HEK293 (cell line): Measurements from ENCODE around the gene SCN5A.
A peak's percentile ranks its signal among the peaks of the same experiment; 100 is the strongest.

Experiments
- CTCF ChIA-PET: fragments of 350-600 bp; formaldehyde crosslinking; extraction: SDS; loops from one replicate; lab custom pipeline; 2021; ENCODE audit warnings: antibody characterized with exemption; lab: Yijun Ruan, JAX
- POLR2A ChIA-PET: fragments of 300-600 bp; formaldehyde crosslinking; extraction: SDS; loops from one replicate; lab custom pipeline; 2020; ENCODE audit warnings: antibody characterized with exemption, inconsistent platforms; lab: Yijun Ruan, JAX
- H3K27ac ChIP-seq: fragments of 200-500 bp; sonication (Bioruptor generic); 2 replicates; pipeline ENCODE4 v1.5.1; 2014; ENCODE audit warnings: low read depth, low read length, control low read depth, inconsistent platforms; ENCODE audit errors: extremely low read depth
- H3K36me3 ChIP-seq, 2 experiments: fragments of 200-500 bp in 1 of 2; sonication (Bioruptor generic) in 1 of 2; 1 replicate in 1 of 2; 2 replicates in 1 of 2; pipeline ENCODE4 v1.5.1; 2014 to 2017; ENCODE audit warnings: inconsistent platforms in 2 of 2, low read length in 2 of 2; ENCODE audit not compliant: control insufficient read depth in 2 of 2, insufficient read depth in 1 of 2
- H3K4me1 ChIP-seq: fragments of 200-500 bp; sonication (Bioruptor generic); 2 replicates; pipeline ENCODE4 v1.5.1; 2014; ENCODE audit warnings: mild to moderate bottlenecking, low read length, inconsistent platforms; ENCODE audit not compliant: control insufficient read depth, insufficient read depth
- H3K4me3 ChIP-seq: 2 replicates; pipeline ENCODE4 v1.5.1; 2011; ENCODE audit warnings: low read depth, mild to moderate bottlenecking, control low read depth, low read length, moderate library complexity
- H3K9me3 ChIP-seq: fragments of 200-500 bp; sonication (Bioruptor generic); 2 replicates; pipeline ENCODE4 v1.5.1; 2014; ENCODE audit warnings: low read depth, low read length, inconsistent platforms; ENCODE audit not compliant: control insufficient read depth, insufficient read depth
- CTCF ChIP-seq: fragments of 450-650 bp; formaldehyde crosslinking; IDR thresholded peaks from 2 replicates; pipeline ENCODE4 v1.5.1; 2016; ENCODE audit warnings: missing biosample characterization, missing genetic modification characterization
- GLIS1 ChIP-seq: fragments of 450-650 bp; formaldehyde crosslinking; IDR thresholded peaks from 2 replicates; pipeline ENCODE4 v1.5.1; 2016; ENCODE audit warnings: missing biosample characterization, missing genetic modification characterization
- MEIS1 ChIP-seq: sonication (generic); formaldehyde crosslinking; IDR thresholded peaks from 2 replicates; pipeline ENCODE4 v1.8.1; 2022; ENCODE audit warnings: missing genetic modification reagents, mild to moderate bottlenecking, borderline replicate concordance
- OVOL3 ChIP-seq: fragments of 450-650 bp; formaldehyde crosslinking; IDR thresholded peaks from 2 replicates; pipeline ENCODE4 v1.5.1; 2016; ENCODE audit warnings: missing biosample characterization, missing genetic modification characterization
- PBX3 ChIP-seq: sonication (generic); formaldehyde crosslinking; IDR thresholded peaks from 2 replicates; pipeline ENCODE4 v1.8.1; 2022; ENCODE audit warnings: mild to moderate bottlenecking, moderate library complexity, missing genetic modification reagents
- TSHZ1 ChIP-seq: fragments of 450-650 bp; formaldehyde crosslinking; IDR thresholded peaks from 2 replicates; pipeline ENCODE4 v1.5.1; 2016; ENCODE audit warnings: missing biosample characterization, missing genetic modification characterization, borderline replicate concordance
- ZBTB10 ChIP-seq: fragments of 450-650 bp; formaldehyde crosslinking; IDR thresholded peaks from 2 replicates; pipeline ENCODE4 v1.5.1; 2016; ENCODE audit warnings: missing biosample characterization, missing genetic modification characterization
- ZBTB20 ChIP-seq: fragments of 450-650 bp; formaldehyde crosslinking; IDR thresholded peaks from 2 replicates; pipeline ENCODE4 v1.5.1; 2016; ENCODE audit warnings: missing biosample characterization, missing genetic modification characterization
- ZBTB8A ChIP-seq: fragments of 450-650 bp; formaldehyde crosslinking; IDR thresholded peaks from 2 replicates; pipeline ENCODE4 v1.5.1; 2016; ENCODE audit warnings: missing biosample characterization, missing genetic modification characterization
- ZIC2 ChIP-seq: fragments of 450-650 bp; formaldehyde crosslinking; IDR thresholded peaks from 2 replicates; pipeline ENCODE4 v1.5.1; 2016; ENCODE audit warnings: missing biosample characterization, missing genetic modification characterization
- ZNF214 ChIP-seq: fragments of 450-650 bp; formaldehyde crosslinking; IDR thresholded peaks from 2 replicates; pipeline ENCODE4 v1.5.1; 2017; ENCODE audit warnings: missing biosample characterization, mild to moderate bottlenecking, missing genetic modification characterization, borderline replicate concordance
- ZNF488 ChIP-seq: fragments of 450-650 bp; formaldehyde crosslinking; IDR thresholded peaks from 2 replicates; pipeline ENCODE4 v1.5.1; 2016; ENCODE audit warnings: missing biosample characterization, missing genetic modification characterization
- ZNF521 ChIP-seq: fragments of 450-650 bp; formaldehyde crosslinking; IDR thresholded peaks from 2 replicates; pipeline ENCODE4 v1.5.1; 2017; ENCODE audit warnings: missing biosample characterization, mild to moderate bottlenecking, missing genetic modification characterization
- ZNF664 ChIP-seq: fragments of 450-650 bp; formaldehyde crosslinking; IDR thresholded peaks from 2 replicates; pipeline ENCODE4 v1.5.1; 2016; ENCODE audit warnings: missing biosample characterization, missing genetic modification characterization
- ZNF701 ChIP-seq: fragments of 450-650 bp; formaldehyde crosslinking; IDR thresholded peaks from 2 replicates; pipeline ENCODE4 v1.5.1; 2016; ENCODE audit warnings: missing biosample characterization, missing genetic modification characterization
- ZNF792 ChIP-seq: fragments of 450-650 bp; formaldehyde crosslinking; IDR thresholded peaks from 2 replicates; pipeline ENCODE4 v1.5.1; 2016; ENCODE audit warnings: missing biosample characterization, missing genetic modification characterization

SCN5A gene

GRCh38 chr3:38565339-38566214, 83.9 kb downstream of the SCN5A start (continued):
- TF ChIP-seq TSHZ1 = no peak
- TF ChIP-seq OVOL3 (tag by site-specific recombination) = no peak
- TF ChIP-seq ZBTB8A (tag by site-specific recombination) = no peak
- no peak for TF ChIP-seq ZBTB20 (tag by site-specific recombination)
- TF ChIP-seq ZNF792 (tag by site-specific recombination) = no peak
- TF ChIP-seq PBX3 = no peak

GRCh38 chr3:38564631-38565338, 84.7 kb downstream of the SCN5A start:
- H3K36me3 ChIP-seq = no peaks in the 10 kb centered on the region
- no peaks in the 10 kb centered on the region for H3K4me1 ChIP-seq
- POLR2A ChIA-PET = no interaction called here
- no peak overlapping the region for H3K27ac ChIP-seq
- CTCF ChIA-PET = no interaction called here
- no peak overlapping the region for H3K4me3 ChIP-seq
- no peak for TF ChIP-seq ZNF488 (tag by site-specific recombination)
- no peak for TF ChIP-seq ZNF214
- no peak for TF ChIP-seq MEIS1 (CRISPR knock-in tag)
- TF ChIP-seq ZNF664 (tag by site-specific recombination) = no peak
- no peak for TF ChIP-seq ZNF701 (tag by site-specific recombination)
- peak; percentile 53 for TF ChIP-seq ZIC2 (tag by site-specific recombination)
- TF ChIP-seq ZNF521 (tag by site-specific recombination) = no peak
- no peak for TF ChIP-seq ZBTB10
- TF ChIP-seq GLIS1 (tag by site-specific recombination) = peak; percentile 30; the same call in 1 of the 2 replicates
- no peak for TF ChIP-seq CTCF
- H3K9me3 ChIP-seq = no peaks in the 10 kb centered on the region
